ENCODE measurements around the gene MXRA7.
A peak's percentile ranks its signal among the peaks of the same experiment; 100 is the strongest.
"Not testable (repeated sequence)": the region's sequence is repeated elsewhere in the genome, so short reads cannot be mapped to it uniquely, and the experiment has no call there.

The MXRA7 gene

GRCh38 chr17:76727745-76728456 is 17.1 kb upstream of the MXRA7 start:
- peaks cover 94% of the 10 kb centered on the region for H3K36me3 Mint-ChIP-seq (ENCODE audit: low read depth)
- DNase-seq, result peak; percentile 51
- peak overlapping the region; percentile 97 for H3K4me3 Mint-ChIP-seq
- H3K27me3 Mint-ChIP-seq, result no peaks in the 10 kb centered on the region
- peak overlapping the region; percentile 99 for H3K27ac Mint-ChIP-seq
- no peaks in the 10 kb centered on the region for H3K9me3 Mint-ChIP-seq
- H3K4me1 Mint-ChIP-seq (ENCODE audit: low read depth), result peaks cover 62% of the 10 kb centered on the region

DNA sequence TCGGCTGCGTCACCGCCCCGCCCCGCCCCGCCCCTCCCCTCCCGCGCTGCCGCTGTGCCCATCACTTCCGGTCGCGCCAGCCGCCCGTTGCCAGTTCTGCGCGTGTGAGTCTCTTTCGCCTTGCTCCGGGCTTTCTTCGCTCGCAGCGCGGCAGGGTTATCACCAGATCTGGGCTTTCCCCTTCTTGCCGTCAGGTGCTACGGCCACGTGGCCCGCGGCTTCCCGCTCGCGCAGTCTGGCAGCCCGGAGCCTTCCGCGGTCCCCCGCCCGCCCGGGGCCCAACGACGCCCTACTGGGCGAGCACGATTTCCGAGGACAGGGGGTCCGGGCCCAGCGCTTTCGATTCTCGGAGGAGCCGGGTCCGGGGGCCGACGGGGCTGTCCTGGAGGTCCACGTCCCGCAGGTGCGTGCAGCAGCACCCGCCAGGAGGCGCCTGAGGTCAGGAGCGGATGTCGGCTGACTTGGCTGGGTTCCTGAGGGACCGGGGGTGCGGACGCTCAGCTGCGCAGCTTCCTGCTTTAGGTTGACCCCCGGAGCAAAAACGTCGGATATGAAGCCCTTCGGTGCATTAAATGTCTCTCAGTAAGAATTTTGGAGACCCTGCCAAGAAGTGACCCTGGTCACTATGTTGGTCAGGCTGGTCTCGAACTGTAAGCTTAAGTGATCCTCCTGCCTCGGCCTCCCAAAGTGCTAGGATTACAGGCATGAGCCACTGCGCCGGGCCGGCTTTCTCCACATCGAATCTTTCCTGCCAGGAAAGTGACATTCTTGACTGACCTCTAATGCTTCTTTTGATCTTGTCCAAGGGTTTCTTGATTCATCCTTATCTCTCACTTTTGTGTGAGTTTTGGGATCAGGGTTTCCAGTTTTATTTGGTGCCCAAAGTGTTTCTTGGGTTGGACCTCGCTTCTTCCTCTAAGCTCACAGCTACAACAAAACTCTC is 16.3 kb upstream of the MXRA7 start, which contains the start of gene METTL23:
Gene METTL23 (plus strand): TSS at position 64 of the 943 bp plus-strand sequence. CDS start 2,872 bp downstream, outside the sequence.
- DNase-seq, result peak; percentile 88
- peaks cover 94% of the 10 kb centered on the region for H3K36me3 Mint-ChIP-seq (ENCODE audit: low read depth)
- H3K4me3 Mint-ChIP-seq, result peak within 1 kb of the TSS; percentile 97
- peaks cover 59% of the 10 kb centered on the region for H3K4me1 Mint-ChIP-seq (ENCODE audit: low read depth)
- H3K27ac Mint-ChIP-seq, result peak within 1 kb of the TSS; percentile 99
- H3K27me3 Mint-ChIP-seq, result no peaks in the 10 kb centered on the region
- H3K9me3 Mint-ChIP-seq, result no peaks in the 10 kb centered on the region

DNA sequence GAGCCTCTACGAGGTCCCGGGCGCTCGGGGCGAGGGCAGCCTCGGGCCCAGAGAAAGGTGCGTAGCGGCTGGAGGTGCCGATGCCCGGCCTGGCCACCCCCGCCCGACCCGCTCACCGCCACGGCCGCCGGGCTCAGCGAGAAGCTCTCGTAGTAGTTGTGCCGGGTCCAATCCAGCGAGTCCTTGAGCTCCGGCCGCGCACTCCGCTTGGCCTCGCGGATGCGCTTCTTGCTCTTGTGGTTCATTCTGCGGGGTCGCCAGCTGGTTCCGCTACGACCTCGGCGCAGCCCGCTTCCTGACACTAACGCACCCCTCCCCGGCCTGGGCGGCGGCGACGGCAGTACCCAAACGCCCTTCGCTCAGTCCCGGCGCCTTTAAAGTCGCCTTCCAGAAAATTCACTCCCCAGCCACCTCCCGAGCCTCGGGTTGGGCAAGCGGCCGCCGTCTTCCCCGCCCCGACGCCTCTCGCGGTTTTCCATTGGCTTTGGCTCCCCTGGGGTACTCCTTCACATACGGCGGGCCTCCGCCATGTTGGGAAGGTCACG is 15.5 kb upstream of the MXRA7 start, which contains the start of gene JMJD6:
Gene JMJD6 (minus strand): TSS at position 376 of the 545 bp plus-strand sequence. CDS start 131 bp downstream, at position 245.
- no peaks in the 10 kb centered on the region for H3K9me3 Mint-ChIP-seq
- peak within 1 kb of the TSS; percentile 97 for H3K4me3 Mint-ChIP-seq
- H3K27me3 Mint-ChIP-seq, result no peaks in the 10 kb centered on the region
- peak; percentile 95 for DNase-seq
- peak within 1 kb of the TSS; percentile 99 for H3K27ac Mint-ChIP-seq
- peaks cover 60% of the 10 kb centered on the region for H3K4me1 Mint-ChIP-seq (ENCODE audit: low read depth)
- H3K36me3 Mint-ChIP-seq (ENCODE audit: low read depth), result peaks cover 94% of the 10 kb centered on the region

DNA sequence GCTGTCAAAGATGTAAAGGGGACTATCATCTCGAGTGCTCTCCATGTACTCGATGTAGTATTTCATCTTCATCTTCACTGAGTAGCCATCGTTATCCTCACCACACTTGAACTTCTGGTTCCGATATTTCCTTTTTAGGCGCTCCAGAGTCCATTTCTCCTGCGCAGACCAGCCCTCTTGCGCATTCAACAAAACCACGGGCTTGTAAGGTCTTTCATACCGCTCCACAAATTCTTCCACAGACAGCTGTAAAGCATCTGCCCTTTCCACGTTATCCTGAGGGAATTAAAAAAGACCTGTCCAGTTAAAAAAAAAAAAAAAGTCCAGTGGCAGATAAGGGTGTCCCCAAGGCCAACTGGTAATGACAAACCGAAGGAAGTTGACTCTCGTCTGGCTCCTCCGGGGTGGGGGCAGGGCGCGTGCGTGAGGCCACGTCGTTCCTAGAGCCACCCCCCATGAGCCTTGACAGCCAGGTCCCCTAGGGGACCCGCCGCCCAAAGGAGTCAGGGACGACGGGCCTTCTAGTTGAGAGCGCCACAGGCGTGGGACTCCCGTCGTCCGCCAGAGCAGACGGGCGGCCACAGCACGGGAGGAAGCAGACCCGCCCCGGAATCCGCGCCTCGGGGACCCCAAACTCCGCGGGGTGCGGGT is 14.9 kb upstream of the MXRA7 start:
- H3K27ac Mint-ChIP-seq, result peak overlapping the region; percentile 99
- peak; percentile 80 for DNase-seq
- H3K36me3 Mint-ChIP-seq (ENCODE audit: low read depth), result peaks cover 94% of the 10 kb centered on the region
- peaks cover 61% of the 10 kb centered on the region for H3K4me1 Mint-ChIP-seq (ENCODE audit: low read depth)
- H3K27me3 Mint-ChIP-seq, result no peaks in the 10 kb centered on the region
- H3K9me3 Mint-ChIP-seq, result no peaks in the 10 kb centered on the region
- peak overlapping the region; percentile 97 for H3K4me3 Mint-ChIP-seq

GRCh38 chr17:76723812-76724211 is 13.0 kb upstream of the MXRA7 start:
- Mint-ChIP-seq H3K27me3 (no peaks in the 10 kb centered on the region), H3K36me3 (ENCODE audit: low read depth) (peaks cover 94% of the 10 kb centered on the region), H3K4me1 (ENCODE audit: low read depth) (peaks cover 48% of the 10 kb centered on the region), H3K9me3 (no peaks in the 10 kb centered on the region), H3K4me3 (peak overlapping the region; percentile 97), H3K27ac (peak overlapping the region; percentile 63)
- DNase-seq, result no peak

DNA sequence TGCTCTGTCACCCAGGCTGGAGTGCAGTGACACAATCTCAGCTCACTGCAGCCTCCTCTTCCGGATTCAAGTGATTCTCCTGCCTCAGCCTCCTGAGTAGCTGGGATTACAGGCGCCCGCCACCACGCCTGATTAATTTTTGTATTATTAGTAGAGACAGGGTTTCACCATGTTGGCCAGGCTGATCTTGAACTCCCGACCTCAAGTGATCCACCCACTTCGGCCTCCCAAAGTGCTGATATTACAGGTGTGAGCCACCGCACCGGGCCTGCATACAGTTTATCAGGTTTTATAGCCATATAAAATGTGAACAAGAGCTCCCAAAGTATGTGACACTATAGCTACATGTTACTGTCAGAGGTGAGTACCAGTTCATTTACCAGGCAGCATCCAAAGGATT is 12.2 kb upstream of the MXRA7 start:
- Mint-ChIP-seq H3K36me3 (ENCODE audit: low read depth) (peaks cover 94% of the 10 kb centered on the region), H3K4me1 (ENCODE audit: low read depth) (peaks cover 46% of the 10 kb centered on the region), H3K4me3 (peak overlapping the region; percentile 54), H3K27ac (peak overlapping the region; percentile 77)
- H3K27me3 Mint-ChIP-seq, DNase-seq, H3K9me3 Mint-ChIP-seq: not testable (repeated sequence)

GRCh38 chr17:76722279-76722678 is 11.5 kb upstream of the MXRA7 start:
- DNase-seq, result no peak
- Mint-ChIP-seq H3K9me3 (no peaks in the 10 kb centered on the region), H3K27me3 (no peaks in the 10 kb centered on the region), H3K27ac (peak overlapping the region; percentile 68), H3K36me3 (ENCODE audit: low read depth) (peaks cover 94% of the 10 kb centered on the region), H3K4me3 (no peak overlapping the region), H3K4me1 (ENCODE audit: low read depth) (peaks cover 44% of the 10 kb centered on the region)

DNA sequence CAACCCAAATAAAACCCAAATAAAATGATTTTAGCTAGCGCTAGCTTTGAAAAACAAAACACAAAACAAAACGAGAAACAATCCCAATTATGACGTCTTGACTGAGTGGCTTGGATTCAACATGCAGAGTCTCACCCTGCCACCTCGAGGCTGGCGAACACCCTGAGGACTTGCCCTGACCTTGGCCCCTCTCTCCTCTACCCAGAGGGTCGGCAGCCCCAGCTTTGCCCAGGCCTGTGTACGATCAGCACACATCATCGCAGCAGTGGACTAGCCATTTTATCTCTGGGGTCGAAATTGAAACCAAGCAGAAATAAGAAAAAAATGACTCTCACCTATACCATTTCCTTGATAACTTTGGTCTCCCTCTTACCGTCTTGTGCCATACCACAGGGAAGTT is 10.7 kb upstream of the MXRA7 start:
- Mint-ChIP-seq H3K27ac (peak overlapping the region; percentile 68), H3K27me3 (no peaks in the 10 kb centered on the region), H3K4me3 (no peak overlapping the region), H3K4me1 (ENCODE audit: low read depth) (peaks cover 52% of the 10 kb centered on the region), H3K36me3 (ENCODE audit: low read depth) (peaks cover 97% of the 10 kb centered on the region), H3K9me3 (no peaks in the 10 kb centered on the region)
- DNase-seq, result no peak

GRCh38 chr17:76720941-76721340 is 10.2 kb upstream of the MXRA7 start:
- Mint-ChIP-seq H3K27ac (peak overlapping the region; percentile 52), H3K27me3 (no peaks in the 10 kb centered on the region), H3K4me3 (no peak overlapping the region), H3K4me1 (ENCODE audit: low read depth) (peaks cover 57% of the 10 kb centered on the region), H3K36me3 (ENCODE audit: low read depth) (peaks cover 99% of the 10 kb centered on the region), H3K9me3 (no peaks in the 10 kb centered on the region)
- peak; percentile 13 for DNase-seq

DNA sequence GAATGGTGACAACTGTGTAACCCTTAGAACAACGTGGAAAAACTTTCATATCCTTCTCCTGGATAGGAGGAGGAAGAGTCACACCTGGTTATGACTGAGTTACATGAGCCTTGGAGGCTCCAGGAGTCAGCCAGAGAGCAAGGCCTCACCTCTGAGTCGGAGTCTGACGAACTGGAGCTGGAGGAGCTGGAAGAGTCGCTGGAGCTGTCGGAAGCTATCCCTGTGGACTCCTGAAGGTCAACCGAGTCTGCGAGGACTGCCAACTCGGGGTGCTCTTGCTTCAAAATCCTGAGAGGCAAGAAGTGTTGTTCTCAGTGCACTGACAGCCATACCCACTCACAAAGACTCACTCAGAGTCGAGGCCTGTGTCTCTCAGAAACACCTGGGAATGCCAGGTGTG is 9.4 kb upstream of the MXRA7 start:
- H3K4me3 Mint-ChIP-seq, result no peak overlapping the region
- H3K9me3 Mint-ChIP-seq, result no peaks in the 10 kb centered on the region
- H3K36me3 Mint-ChIP-seq (ENCODE audit: low read depth), result peaks cover 99% of the 10 kb centered on the region
- no peaks in the 10 kb centered on the region for H3K27me3 Mint-ChIP-seq
- peaks cover 59% of the 10 kb centered on the region for H3K4me1 Mint-ChIP-seq (ENCODE audit: low read depth)
- peak; percentile 11 for DNase-seq
- H3K27ac Mint-ChIP-seq, result no peak overlapping the region

- Mint-ChIP-seq H3K27ac (peak overlapping the region; percentile 47), H3K27me3 (no peaks in the 10 kb centered on the region), H3K9me3 (no peaks in the 10 kb centered on the region), H3K36me3 (ENCODE audit: low read depth) (peaks cover 98% of the 10 kb centered on the region), H3K4me3 (no peak overlapping the region), H3K4me1 (ENCODE audit: low read depth) (peaks cover 63% of the 10 kb centered on the region)
- no peak for DNase-seq
These were observed 7.8 kb upstream of the MXRA7 start for GRCh38 chr17:76718516-76718915.

GRCh38 chr17:76716839-76717215 is 6.1 kb upstream of the MXRA7 start:
- peaks cover 57% of the 10 kb centered on the region for H3K4me1 Mint-ChIP-seq (ENCODE audit: low read depth)
- no peaks in the 10 kb centered on the region for H3K27me3 Mint-ChIP-seq
- H3K27ac Mint-ChIP-seq, result peak overlapping the region; percentile 91
- no peak for DNase-seq
- H3K9me3 Mint-ChIP-seq, result no peaks in the 10 kb centered on the region
- peaks cover 90% of the 10 kb centered on the region for H3K36me3 Mint-ChIP-seq (ENCODE audit: low read depth)
- H3K4me3 Mint-ChIP-seq, result peak overlapping the region; percentile 51

DNA sequence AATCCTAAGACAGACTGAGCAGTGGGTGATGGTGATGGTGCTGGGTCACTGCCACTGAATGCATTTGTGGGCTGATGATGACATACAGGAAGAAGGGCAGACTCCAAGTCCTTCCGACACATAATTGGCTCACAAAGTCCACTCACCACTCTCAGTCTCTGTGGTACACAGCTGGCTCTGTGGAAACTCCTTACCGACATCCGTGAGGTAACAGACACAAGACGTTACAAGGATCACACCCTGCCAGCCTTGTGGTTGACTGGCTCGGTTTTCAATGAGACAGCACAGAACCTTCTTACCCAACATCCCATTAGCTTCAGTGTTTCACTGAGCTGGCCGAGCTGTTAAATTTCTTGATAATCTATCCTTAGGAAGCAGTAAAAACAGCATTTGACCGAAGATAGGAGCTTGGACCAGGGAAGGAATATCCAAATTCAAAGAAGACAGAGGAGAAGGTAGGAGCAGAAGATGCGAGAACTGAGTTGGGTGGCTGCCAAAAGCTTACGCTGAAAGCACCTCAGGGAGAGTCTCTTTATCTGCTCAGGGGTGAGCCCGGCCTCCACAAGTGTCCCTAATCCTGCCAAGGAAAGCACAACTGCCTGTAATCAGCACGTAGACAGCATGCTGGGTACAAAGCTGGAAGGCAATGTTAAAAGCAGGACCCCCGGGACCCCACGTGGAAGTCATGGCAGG is 5.5 kb upstream of the MXRA7 start:
- H3K36me3 Mint-ChIP-seq (ENCODE audit: low read depth), result peaks cover 85% of the 10 kb centered on the region
- H3K4me1 Mint-ChIP-seq (ENCODE audit: low read depth), result peaks cover 56% of the 10 kb centered on the region
- H3K9me3 Mint-ChIP-seq, result no peaks in the 10 kb centered on the region
- peak; percentile 56 for DNase-seq
- H3K4me3 Mint-ChIP-seq, result peak overlapping the region; percentile 51
- H3K27me3 Mint-ChIP-seq, result no peaks in the 10 kb centered on the region
- H3K27ac Mint-ChIP-seq, result peak overlapping the region; percentile 91

DNA sequence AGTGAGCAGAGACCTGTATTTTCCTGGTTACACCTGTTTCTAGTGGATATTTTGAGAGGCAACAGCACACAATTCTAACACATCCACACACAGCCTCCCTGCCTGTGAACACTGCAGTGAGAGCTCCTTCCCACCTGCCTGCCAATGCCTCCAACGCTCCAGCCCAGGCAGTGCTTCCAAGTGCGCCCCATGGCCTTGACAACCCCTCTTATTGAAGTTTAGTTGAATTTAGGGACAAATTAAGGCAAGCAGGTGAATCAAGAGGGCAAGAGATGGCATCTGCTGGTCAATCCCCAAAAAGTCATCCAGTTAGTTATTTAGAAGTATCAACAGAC is 4.7 kb upstream of the MXRA7 start:
- DNase-seq, result no peak
- no peaks in the 10 kb centered on the region for H3K9me3 Mint-ChIP-seq
- peaks cover 76% of the 10 kb centered on the region for H3K36me3 Mint-ChIP-seq (ENCODE audit: low read depth)
- H3K27ac Mint-ChIP-seq, result peak overlapping the region; percentile 91
- peaks cover 54% of the 10 kb centered on the region for H3K4me1 Mint-ChIP-seq (ENCODE audit: low read depth)
- H3K27me3 Mint-ChIP-seq, result no peaks in the 10 kb centered on the region
- H3K4me3 Mint-ChIP-seq, result no peak overlapping the region

Data from activated T-cell treated with anti-CD3 and anti-CD28 coated beads, Interleukin-2, amount 50 U/mL, for 24 hours (primary cell).